NCI-H2107 treated with DMSO at 0.1 percent for 48 hours (cell line): Measurements from ENCODE around the gene IL17RD.
A peak's percentile ranks its signal among the peaks of the same experiment; 100 is the strongest.

Experiments
- DNase-seq: peaks from one replicate; lab custom pipeline; 2025; ENCODE audit not compliant: unreplicated experiment; lab: John Stamatoyannopoulos, UW

Gene IL17RD

GRCh38 chr3:57069503-57069902, 95.7 kb downstream of the IL17RD start:
- no peak for DNase-seq

GRCh38 chr3:57068437-57069089, 96.6 kb downstream of the IL17RD start:
- DNase-seq = no peak

- no peak for DNase-seq
Measured at GRCh38 chr3:57066471-57066870, 98.7 kb downstream of the IL17RD start.

- DNase-seq = no peak
Measured at GRCh38 chr3:57065588-57065987, 99.6 kb downstream of the IL17RD start.

GRCh38 chr3:57064572-57064971, 100.6 kb downstream of the IL17RD start:
- DNase-seq = no peak

- no peak for DNase-seq
Measured at GRCh38 chr3:57064001-57064400, 101.2 kb downstream of the IL17RD start.

GRCh38 chr3:57063032-57063431, 102.1 kb downstream of the IL17RD start:
- DNase-seq = no peak

GRCh38 chr3:57062101-57062631, 103.0 kb downstream of the IL17RD start:
- DNase-seq = no peak

GRCh38 chr3:57061556-57061955, 103.6 kb downstream of the IL17RD start:
- DNase-seq = no peak

- DNase-seq = no peak
Measured at GRCh38 chr3:57060089-57060821, 104.9 kb downstream of the IL17RD start, which contains the start of gene SPATA12. TSS of gene SPATA12 (plus strand) at chr3:57060664. CDS start at chr3:57073695, 13,031 bp downstream.

- DNase-seq = no peak
Measured at GRCh38 chr3:57059411-57059810, 105.7 kb downstream of the IL17RD start.

- DNase-seq = no peak
Measured at GRCh38 chr3:57057351-57057750, 107.8 kb downstream of the IL17RD start.

GRCh38 chr3:57053122-57053521, 112.0 kb downstream of the IL17RD start:
- DNase-seq = no peak

- no peak for DNase-seq
Measured at GRCh38 chr3:57052662-57053061, 112.5 kb downstream of the IL17RD start.

GRCh38 chr3:57048728-57049127, 116.4 kb downstream of the IL17RD start:
- no peak for DNase-seq

- peak; percentile 27 for DNase-seq
Measured at GRCh38 chr3:57048052-57048671, 117.0 kb downstream of the IL17RD start.

GRCh38 chr3:57046101-57046765, 118.9 kb downstream of the IL17RD start:
- no peak for DNase-seq

GRCh38 chr3:57043518-57043917, 121.6 kb downstream of the IL17RD start:
- DNase-seq = no peak

- no peak for DNase-seq
Measured at GRCh38 chr3:57041674-57042073, 123.5 kb downstream of the IL17RD start.
